BJ (cell line): ENCODE data around the gene FBXO31. TPM values are rescaled to one million over a fixed set of nuclear protein-coding genes. Genes with fewer than 3 reads are reported as not detected.
"Not testable (repeated sequence)": the region's sequence is repeated elsewhere in the genome, so short reads cannot be mapped to it uniquely, and the experiment has no call there.

Experiments used
- CTCF ChIA-PET: fragments of 350-600 bp; formaldehyde crosslinking; extraction: SDS; loops from one replicate; lab custom pipeline; 2021; ENCODE audit warnings: antibody characterized with exemption, inconsistent platforms; lab: Yijun Ruan, JAX
- POLR2A ChIA-PET: fragments of 300-600 bp; sonication (Branson Sonifier 250); formaldehyde crosslinking; extraction: SDS; loops from one replicate; lab custom pipeline; 2021; ENCODE audit warnings: antibody characterized with exemption; lab: Charles Lee
- DNase-seq: peaks from one replicate; pipeline ENCODE4 v3.0.0-alpha.2; 2011; ENCODE audit warnings: low read depth
- H3K27me3 ChIP-seq: 2 replicates; pipeline ENCODE4 v1.6.0; 2011; ENCODE audit warnings: low read length; ENCODE audit not compliant: control insufficient read depth, insufficient read depth
- H3K36me3 ChIP-seq: 2 replicates; pipeline ENCODE4 v1.5.1; 2011; ENCODE audit warnings: low read length; ENCODE audit not compliant: control insufficient read depth, insufficient read depth
- H3K4me3 ChIP-seq: 2 replicates; pipeline ENCODE4 v1.5.1; 2011; ENCODE audit warnings: low read depth, mild to moderate bottlenecking, control low read depth, low read length
- CTCF ChIP-seq: IDR thresholded peaks from 2 replicates; pipeline ENCODE4 v1.5.1; 2011; ENCODE audit warnings: low read depth, mild to moderate bottlenecking, control low read depth, inconsistent platforms, low read length, moderate library complexity; ENCODE audit not compliant: insufficient read depth
- polyA plus RNA-seq: library from polyadenylated mRNA; depleted of rRNA; stranded (reverse); fragments of >200 nt; gene quantifications from 2 replicates; pipeline ENCODE4 v1.2.3, GENCODE V29; 2011

FBXO31 gene
- polyA plus RNA-seq, 1 experiment = 24.8 TPM

DNA sequence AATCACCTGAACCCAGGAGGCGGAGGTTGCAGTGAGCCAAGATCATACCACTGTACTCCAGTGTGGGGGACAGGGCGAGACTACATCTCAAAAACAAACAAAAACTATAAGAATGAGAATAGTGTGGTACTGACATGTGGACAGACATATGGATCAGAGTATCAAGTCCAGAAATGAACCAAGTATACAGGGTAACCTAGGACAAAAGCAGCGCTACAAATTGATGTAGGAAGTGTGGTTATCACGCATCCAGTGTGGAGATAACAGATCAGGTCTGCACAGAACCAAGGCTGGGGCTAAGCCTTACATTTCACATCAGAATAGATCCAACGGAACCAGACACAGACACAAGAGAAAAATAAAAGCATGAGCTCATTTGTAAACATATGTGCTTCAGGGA, 43.4 kb downstream of the FBXO31 start:
- no peak overlapping the region for H3K4me3 ChIP-seq
- DNase-seq = no peak
- H3K36me3 ChIP-seq = peaks cover 30% of the 10 kb centered on the region
- ChIA-PET CTCF (no interaction called here), POLR2A (no interaction called here)
- no peaks in the 10 kb centered on the region for H3K27me3 ChIP-seq
- no peak for TF ChIP-seq CTCF

DNA sequence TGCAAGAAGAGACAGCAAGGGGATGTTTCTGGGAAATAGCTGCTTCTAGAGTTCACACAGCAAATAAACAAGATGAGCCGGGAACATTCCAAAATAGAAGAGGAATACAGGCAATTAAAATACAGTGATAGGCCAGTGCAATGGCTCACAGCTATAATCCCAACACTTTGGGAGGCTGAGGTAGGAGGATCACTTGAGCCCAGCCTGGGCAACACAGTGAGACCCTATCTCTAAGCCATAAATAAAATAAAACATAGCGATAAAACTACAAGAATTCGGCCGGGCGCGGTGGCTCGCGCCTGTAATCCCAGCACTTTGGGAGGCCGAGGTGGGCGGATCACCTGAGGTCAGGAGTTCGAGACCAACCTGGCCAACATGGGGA, 43.9 kb downstream of the FBXO31 start:
- DNase-seq, POLR2A ChIA-PET, CTCF ChIA-PET, H3K4me3 ChIP-seq, H3K27me3 ChIP-seq: not testable (repeated sequence)
- H3K36me3 ChIP-seq = peaks cover 31% of the 10 kb centered on the region

DNA sequence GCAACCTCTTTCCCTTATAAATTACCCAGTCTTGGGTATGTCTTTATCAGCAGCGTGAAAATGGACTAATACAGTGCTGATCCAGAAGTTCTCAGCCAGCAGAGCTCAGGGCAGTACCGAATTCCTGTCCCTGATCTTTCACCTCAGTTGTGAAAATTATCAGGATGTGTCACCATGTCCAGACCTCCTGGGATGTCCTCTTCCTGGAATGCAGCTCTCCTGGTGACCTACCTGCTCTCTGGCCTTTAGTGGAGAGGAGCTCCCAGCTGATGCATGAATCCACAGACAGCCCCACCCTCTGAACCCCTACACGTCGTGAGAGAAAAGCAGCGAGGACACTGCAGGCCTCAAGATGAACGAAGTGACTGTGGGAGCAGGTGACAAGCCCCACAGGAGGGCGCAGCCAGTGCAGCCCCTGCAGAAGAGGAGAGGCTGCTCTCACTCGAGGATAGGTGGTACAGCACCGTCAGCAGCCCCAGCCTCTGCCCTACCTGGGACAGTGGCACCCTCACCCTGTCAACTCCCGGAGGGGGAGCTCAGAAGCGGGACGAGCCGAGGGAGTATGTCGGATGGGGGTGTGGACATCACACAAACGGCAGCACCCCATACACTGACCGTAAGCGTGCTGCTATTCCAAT, 44.4 kb downstream of the FBXO31 start:
- Histone ChIP-seq H3K4me3 (no peak overlapping the region), H3K27me3 (no peaks in the 10 kb centered on the region), H3K36me3 (peaks cover 29% of the 10 kb centered on the region)
- no peak for DNase-seq
- POLR2A ChIA-PET = no interaction called here
- no peak for TF ChIP-seq CTCF
- CTCF ChIA-PET = interaction anchor here (1.3 kb wide), 1 partner anchor 14 kb away, joined by 3 read pairs; no protein-coding TSS in a partner anchor

- ChIA-PET POLR2A (no interaction called here), CTCF (interaction anchor here (1.3 kb wide), 1 partner anchor 13 kb away, joined by 3 read pairs; no protein-coding TSS in a partner anchor)
- Histone ChIP-seq H3K36me3 (peaks cover 30% of the 10 kb centered on the region), H3K27me3 (no peaks in the 10 kb centered on the region), H3K4me3 (no peak overlapping the region)
- TF ChIP-seq CTCF = no peak
- DNase-seq = no peak
Observed at GRCh38 chr16:87338155-87338765, 45.3 kb downstream of the FBXO31 start.

GRCh38 chr16:87337262-87337771, 46.3 kb downstream of the FBXO31 start:
- DNase-seq = no peak
- no peak for TF ChIP-seq CTCF
- ChIA-PET POLR2A (no interaction called here), CTCF (no interaction called here)
- H3K36me3 ChIP-seq = peaks cover 22% of the 10 kb centered on the region
- no peaks in the 10 kb centered on the region for H3K27me3 ChIP-seq
- H3K4me3 ChIP-seq = no peak overlapping the region
